HEK293 (cell line): ENCODE results near the gene CACNA1C.

ENCODE experiments used
- CTCF ChIA-PET: fragments of 350-600 bp; formaldehyde crosslinking; extraction: SDS; loops from one replicate; lab custom pipeline; 2021; ENCODE audit warnings: antibody characterized with exemption; lab: Yijun Ruan, JAX
- POLR2A ChIA-PET: fragments of 300-600 bp; formaldehyde crosslinking; extraction: SDS; loops from one replicate; lab custom pipeline; 2020; ENCODE audit warnings: antibody characterized with exemption, inconsistent platforms; lab: Yijun Ruan, JAX
- H3K27ac ChIP-seq: fragments of 200-500 bp; sonication (Bioruptor generic); 2 replicates; pipeline ENCODE4 v1.5.1; 2014; ENCODE audit warnings: low read depth, low read length, control low read depth, inconsistent platforms; ENCODE audit errors: extremely low read depth
- H3K36me3 ChIP-seq, 2 experiments: fragments of 200-500 bp in 1 of 2; sonication (Bioruptor generic) in 1 of 2; 1 replicate in 1 of 2; 2 replicates in 1 of 2; pipeline ENCODE4 v1.5.1; 2014 to 2017; ENCODE audit warnings: inconsistent platforms in 2 of 2, low read length in 2 of 2; ENCODE audit not compliant: control insufficient read depth in 2 of 2, insufficient read depth in 1 of 2
- H3K4me1 ChIP-seq: fragments of 200-500 bp; sonication (Bioruptor generic); 2 replicates; pipeline ENCODE4 v1.5.1; 2014; ENCODE audit warnings: mild to moderate bottlenecking, low read length, inconsistent platforms; ENCODE audit not compliant: control insufficient read depth, insufficient read depth
- H3K4me3 ChIP-seq: 2 replicates; pipeline ENCODE4 v1.5.1; 2011; ENCODE audit warnings: low read depth, mild to moderate bottlenecking, control low read depth, low read length, moderate library complexity
- H3K9me3 ChIP-seq: fragments of 200-500 bp; sonication (Bioruptor generic); 2 replicates; pipeline ENCODE4 v1.5.1; 2014; ENCODE audit warnings: low read depth, low read length, inconsistent platforms; ENCODE audit not compliant: control insufficient read depth, insufficient read depth
- BCL11B ChIP-seq: fragments of 450-650 bp; formaldehyde crosslinking; IDR thresholded peaks from 2 replicates; pipeline ENCODE4 v1.5.1; 2016; ENCODE audit warnings: low read depth, missing biosample characterization, missing genetic modification characterization
- HOXA7 ChIP-seq: sonication (generic); formaldehyde crosslinking; IDR thresholded peaks from 2 replicates; pipeline ENCODE4 v1.8.1; 2022; ENCODE audit warnings: missing genetic modification reagents, borderline replicate concordance
- TRIM28 ChIP-seq: IDR thresholded peaks from 2 replicates; pipeline ENCODE4 v1.6.1; 2011; ENCODE audit warnings: low read length, control low read depth, borderline replicate concordance
- ZBTB48 ChIP-seq: fragments of 450-650 bp; formaldehyde crosslinking; IDR thresholded peaks from 2 replicates; pipeline ENCODE4 v1.5.1; 2016; ENCODE audit warnings: missing biosample characterization, missing genetic modification characterization
- ZIC2 ChIP-seq: fragments of 450-650 bp; formaldehyde crosslinking; IDR thresholded peaks from 2 replicates; pipeline ENCODE4 v1.5.1; 2016; ENCODE audit warnings: missing biosample characterization, missing genetic modification characterization
- ZNF175 ChIP-seq: fragments of 450-650 bp; formaldehyde crosslinking; IDR thresholded peaks from 2 replicates; pipeline ENCODE4 v1.5.1; 2016; ENCODE audit warnings: missing biosample characterization, missing genetic modification characterization
- ZNF239 ChIP-seq: fragments of 450-650 bp; formaldehyde crosslinking; IDR thresholded peaks from 2 replicates; pipeline ENCODE4 v1.5.1; 2016; ENCODE audit warnings: missing biosample characterization, missing genetic modification characterization
- ZNF274 ChIP-seq, 2 experiments: fragments of 200-500 bp in 1 of 2; fragments of 450-650 bp in 1 of 2; sonication (Bioruptor generic) in 1 of 2; formaldehyde crosslinking in 1 of 2; IDR thresholded peaks; 2 replicates each; pipeline versions ENCODE4 v1.5.1 to v1.6.1; 2014 to 2016; ENCODE audit warnings: borderline replicate concordance in 1 of 2, inconsistent platforms in 1 of 2, low read length in 1 of 2, missing biosample characterization in 1 of 2, missing genetic modification characterization in 1 of 2
- ZNF514 ChIP-seq: fragments of 450-650 bp; formaldehyde crosslinking; IDR thresholded peaks from 2 replicates; pipeline ENCODE4 v1.5.1; 2016; ENCODE audit warnings: missing biosample characterization, missing genetic modification characterization
- ZNF660 ChIP-seq: fragments of 450-650 bp; IDR thresholded peaks from 2 replicates; pipeline ENCODE4 v1.5.1; 2018; ENCODE audit warnings: missing biosample characterization, mild to moderate bottlenecking, missing genetic modification characterization
- ZNF747 ChIP-seq: fragments of 450-650 bp; formaldehyde crosslinking; IDR thresholded peaks from 2 replicates; pipeline ENCODE4 v1.5.1; 2016; ENCODE audit warnings: missing biosample characterization, missing genetic modification characterization
- ZNF785 ChIP-seq: fragments of 450-650 bp; formaldehyde crosslinking; IDR thresholded peaks from 2 replicates; pipeline ENCODE4 v1.5.1; 2016; ENCODE audit warnings: missing biosample characterization, missing genetic modification characterization
- ZSCAN30 ChIP-seq: fragments of 450-650 bp; IDR thresholded peaks from 2 replicates; pipeline ENCODE4 v1.5.1; 2018; ENCODE audit warnings: missing biosample characterization, mild to moderate bottlenecking, missing genetic modification characterization, moderate library complexity
- TF ChIP-seq, protein P1 (sequence below): fragments of 450-650 bp; formaldehyde crosslinking; IDR thresholded peaks from 2 replicates; pipeline ENCODE4 v1.5.1; 2016; ENCODE audit warnings: missing biosample characterization, missing genetic modification characterization
- TF ChIP-seq, protein P2 (sequence below): fragments of 450-650 bp; formaldehyde crosslinking; IDR thresholded peaks from 2 replicates; pipeline ENCODE4 v1.5.1; 2016; ENCODE audit warnings: missing biosample characterization, missing genetic modification characterization
- TF ChIP-seq, protein P3 (sequence below): fragments of 450-650 bp; formaldehyde crosslinking; IDR thresholded peaks from 2 replicates; pipeline ENCODE4 v1.5.1; 2016; ENCODE audit warnings: missing biosample characterization, missing genetic modification characterization, borderline replicate concordance
- TF ChIP-seq, protein P4 (sequence below): fragments of 450-650 bp; formaldehyde crosslinking; optimal IDR thresholded peaks from 2 replicates; pipeline ENCODE3; 2016; ENCODE audit warnings: missing biosample characterization, mild to moderate bottlenecking, missing genetic modification characterization
- TF ChIP-seq, protein P5 (sequence below): fragments of 450-650 bp; formaldehyde crosslinking; IDR thresholded peaks from 2 replicates; pipeline ENCODE4 v1.5.1; 2016; ENCODE audit warnings: missing biosample characterization, missing genetic modification characterization

The CACNA1C gene

DNA sequence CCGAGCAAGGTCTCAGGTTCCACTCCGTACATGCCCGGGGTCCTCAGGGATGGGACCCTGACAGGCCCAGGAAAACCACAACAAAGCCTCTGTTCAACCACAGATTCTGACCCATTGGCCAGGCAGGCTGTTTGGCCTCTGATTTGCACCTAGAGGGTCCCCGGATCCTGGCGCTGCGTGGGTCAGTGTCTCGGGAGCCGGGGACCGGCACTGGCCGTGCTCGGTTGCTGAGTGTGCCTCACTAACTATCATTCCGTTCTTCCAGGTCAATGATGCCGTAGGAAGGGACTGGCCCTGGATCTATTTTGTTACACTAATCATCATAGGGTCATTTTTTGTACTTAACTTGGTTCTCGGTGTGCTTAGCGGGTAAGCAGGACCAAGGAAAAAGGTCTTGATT lies 451.8 kb downstream of the CACNA1C start:
- CTCF ChIA-PET, result no interaction called here
- POLR2A ChIA-PET, result no interaction called here

DNA sequence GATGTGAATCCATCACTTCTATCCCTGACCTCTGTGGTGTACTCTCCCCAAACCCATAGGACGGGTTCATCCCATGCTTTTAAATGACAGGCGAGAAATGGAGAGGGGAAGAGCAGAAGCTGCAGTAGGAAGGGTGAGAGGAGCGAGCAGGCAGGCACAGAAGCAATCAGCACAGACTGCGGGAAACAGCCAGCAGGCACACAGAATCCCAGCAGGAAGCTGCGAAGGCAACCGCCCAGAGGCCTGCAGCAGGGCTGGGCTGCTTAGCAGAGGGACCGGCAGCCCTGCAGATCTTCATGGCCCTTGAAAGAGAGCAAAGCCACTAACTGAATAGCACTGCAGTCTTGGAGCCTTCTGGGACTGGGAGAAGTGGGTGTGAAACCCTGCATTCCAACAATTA lies 455.0 kb downstream of the CACNA1C start:
- no peaks in the 10 kb centered on the region for H3K36me3 ChIP-seq
- H3K27ac ChIP-seq, result no peak overlapping the region
- POLR2A ChIA-PET, result no interaction called here
- CTCF ChIA-PET, result no interaction called here
- H3K9me3 ChIP-seq, result no peaks in the 10 kb centered on the region
- TF ChIP-seq ZIC2 (tag by site-specific recombination), result peak; percentile 65
- TF ChIP-seq, protein P1, sequence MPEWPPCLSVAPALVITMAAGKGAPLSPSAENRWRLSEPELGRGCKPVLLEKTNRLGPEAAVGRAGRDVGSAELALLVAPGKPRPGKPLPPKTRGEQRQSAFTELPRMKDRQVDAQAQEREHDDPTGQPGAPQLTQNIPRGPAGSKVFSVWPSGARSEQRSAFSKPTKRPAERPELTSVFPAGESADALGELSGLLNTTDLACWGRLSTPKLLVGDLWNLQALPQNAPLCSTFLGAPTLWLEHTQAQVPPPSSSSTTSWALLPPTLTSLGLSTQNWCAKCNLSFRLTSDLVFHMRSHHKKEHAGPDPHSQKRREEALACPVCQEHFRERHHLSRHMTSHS (tag by site-specific recombination), result no peak
- no peak overlapping the region for H3K4me3 ChIP-seq
- no peaks in the 10 kb centered on the region for H3K4me1 ChIP-seq

More for the DNA sequence above, 451.8 kb downstream of the CACNA1C start:
- Histone ChIP-seq H3K27ac (no peak overlapping the region), H3K9me3 (no peaks in the 10 kb centered on the region), H3K36me3 (no peaks in the 10 kb centered on the region), H3K4me1 (no peaks in the 10 kb centered on the region), H3K4me3 (no peak overlapping the region)
- TF ChIP-seq, protein P2, sequence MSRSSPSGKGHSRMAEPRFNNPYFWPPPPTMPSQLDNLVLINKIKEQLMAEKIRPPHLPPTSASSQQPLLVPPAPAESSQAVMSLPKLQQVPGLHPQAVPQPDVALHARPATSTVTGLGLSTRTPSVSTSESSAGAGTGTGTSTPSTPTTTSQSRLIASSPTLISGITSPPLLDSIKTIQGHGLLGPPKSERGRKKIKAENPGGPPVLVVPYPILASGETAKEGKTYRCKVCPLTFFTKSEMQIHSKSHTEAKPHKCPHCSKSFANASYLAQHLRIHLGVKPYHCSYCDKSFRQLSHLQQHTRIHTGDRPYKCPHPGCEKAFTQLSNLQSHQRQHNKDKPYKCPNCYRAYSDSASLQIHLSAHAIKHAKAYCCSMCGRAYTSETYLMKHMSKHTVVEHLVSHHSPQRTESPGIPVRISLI, result no peak
- no peak for TF ChIP-seq ZNF175
- TF ChIP-seq ZNF747 (tag by site-specific recombination), result no peak
- no peak for TF ChIP-seq ZNF660
- TF ChIP-seq, protein P3, sequence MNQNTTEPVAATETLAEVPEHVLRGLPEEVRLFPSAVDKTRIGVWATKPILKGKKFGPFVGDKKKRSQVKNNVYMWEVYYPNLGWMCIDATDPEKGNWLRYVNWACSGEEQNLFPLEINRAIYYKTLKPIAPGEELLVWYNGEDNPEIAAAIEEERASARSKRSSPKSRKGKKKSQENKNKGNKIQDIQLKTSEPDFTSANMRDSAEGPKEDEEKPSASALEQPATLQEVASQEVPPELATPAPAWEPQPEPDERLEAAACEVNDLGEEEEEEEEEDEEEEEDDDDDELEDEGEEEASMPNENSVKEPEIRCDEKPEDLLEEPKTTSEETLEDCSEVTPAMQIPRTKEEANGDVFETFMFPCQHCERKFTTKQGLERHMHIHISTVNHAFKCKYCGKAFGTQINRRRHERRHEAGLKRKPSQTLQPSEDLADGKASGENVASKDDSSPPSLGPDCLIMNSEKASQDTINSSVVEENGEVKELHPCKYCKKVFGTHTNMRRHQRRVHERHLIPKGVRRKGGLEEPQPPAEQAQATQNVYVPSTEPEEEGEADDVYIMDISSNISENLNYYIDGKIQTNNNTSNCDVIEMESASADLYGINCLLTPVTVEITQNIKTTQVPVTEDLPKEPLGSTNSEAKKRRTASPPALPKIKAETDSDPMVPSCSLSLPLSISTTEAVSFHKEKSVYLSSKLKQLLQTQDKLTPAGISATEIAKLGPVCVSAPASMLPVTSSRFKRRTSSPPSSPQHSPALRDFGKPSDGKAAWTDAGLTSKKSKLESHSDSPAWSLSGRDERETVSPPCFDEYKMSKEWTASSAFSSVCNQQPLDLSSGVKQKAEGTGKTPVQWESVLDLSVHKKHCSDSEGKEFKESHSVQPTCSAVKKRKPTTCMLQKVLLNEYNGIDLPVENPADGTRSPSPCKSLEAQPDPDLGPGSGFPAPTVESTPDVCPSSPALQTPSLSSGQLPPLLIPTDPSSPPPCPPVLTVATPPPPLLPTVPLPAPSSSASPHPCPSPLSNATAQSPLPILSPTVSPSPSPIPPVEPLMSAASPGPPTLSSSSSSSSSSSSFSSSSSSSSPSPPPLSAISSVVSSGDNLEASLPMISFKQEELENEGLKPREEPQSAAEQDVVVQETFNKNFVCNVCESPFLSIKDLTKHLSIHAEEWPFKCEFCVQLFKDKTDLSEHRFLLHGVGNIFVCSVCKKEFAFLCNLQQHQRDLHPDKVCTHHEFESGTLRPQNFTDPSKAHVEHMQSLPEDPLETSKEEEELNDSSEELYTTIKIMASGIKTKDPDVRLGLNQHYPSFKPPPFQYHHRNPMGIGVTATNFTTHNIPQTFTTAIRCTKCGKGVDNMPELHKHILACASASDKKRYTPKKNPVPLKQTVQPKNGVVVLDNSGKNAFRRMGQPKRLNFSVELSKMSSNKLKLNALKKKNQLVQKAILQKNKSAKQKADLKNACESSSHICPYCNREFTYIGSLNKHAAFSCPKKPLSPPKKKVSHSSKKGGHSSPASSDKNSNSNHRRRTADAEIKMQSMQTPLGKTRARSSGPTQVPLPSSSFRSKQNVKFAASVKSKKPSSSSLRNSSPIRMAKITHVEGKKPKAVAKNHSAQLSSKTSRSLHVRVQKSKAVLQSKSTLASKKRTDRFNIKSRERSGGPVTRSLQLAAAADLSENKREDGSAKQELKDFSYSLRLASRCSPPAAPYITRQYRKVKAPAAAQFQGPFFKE (tag by site-specific recombination), result no peak
- TF ChIP-seq, protein P4, sequence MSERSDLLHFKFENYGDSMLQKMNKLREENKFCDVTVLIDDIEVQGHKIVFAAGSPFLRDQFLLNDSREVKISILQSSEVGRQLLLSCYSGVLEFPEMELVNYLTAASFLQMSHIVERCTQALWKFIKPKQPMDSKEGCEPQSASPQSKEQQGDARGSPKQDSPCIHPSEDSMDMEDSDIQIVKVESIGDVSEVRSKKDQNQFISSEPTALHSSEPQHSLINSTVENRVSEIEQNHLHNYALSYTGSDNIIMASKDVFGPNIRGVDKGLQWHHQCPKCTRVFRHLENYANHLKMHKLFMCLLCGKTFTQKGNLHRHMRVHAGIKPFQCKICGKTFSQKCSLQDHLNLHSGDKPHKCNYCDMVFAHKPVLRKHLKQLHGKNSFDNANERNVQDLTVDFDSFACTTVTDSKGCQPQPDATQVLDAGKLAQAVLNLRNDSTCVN (tag by site-specific recombination), result no peak
- no peak for TF ChIP-seq ZNF274 (IDR thresholded peaks at IDR 0.05; ENCODE audit: low read length)
- TF ChIP-seq ZNF274 (tag by site-specific recombination; IDR thresholded peaks at IDR 0.05; ENCODE audit: borderline replicate concordance), result no peak
- TF ChIP-seq HOXA7, result no peak
- TF ChIP-seq, protein P5, sequence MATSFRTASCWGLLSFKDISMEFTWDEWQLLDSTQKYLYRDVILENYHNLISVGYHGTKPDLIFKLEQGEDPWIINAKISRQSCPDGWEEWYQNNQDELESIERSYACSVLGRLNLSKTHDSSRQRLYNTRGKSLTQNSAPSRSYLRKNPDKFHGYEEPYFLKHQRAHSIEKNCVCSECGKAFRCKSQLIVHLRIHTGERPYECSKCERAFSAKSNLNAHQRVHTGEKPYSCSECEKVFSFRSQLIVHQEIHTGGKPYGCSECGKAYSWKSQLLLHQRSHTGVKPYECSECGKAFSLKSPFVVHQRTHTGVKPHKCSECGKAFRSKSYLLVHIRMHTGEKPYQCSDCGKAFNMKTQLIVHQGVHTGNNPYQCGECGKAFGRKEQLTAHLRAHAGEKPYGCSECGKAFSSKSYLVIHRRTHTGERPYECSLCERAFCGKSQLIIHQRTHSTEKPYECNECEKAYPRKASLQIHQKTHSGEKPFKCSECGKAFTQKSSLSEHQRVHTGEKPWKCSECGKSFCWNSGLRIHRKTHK, result no peak
- TF ChIP-seq ZNF785 (tag by site-specific recombination), result no peak
- TF ChIP-seq ZBTB48 (tag by site-specific recombination), result no peak
- TF ChIP-seq BCL11B, result no peak
- no peak for TF ChIP-seq TRIM28
- TF ChIP-seq ZNF239, result no peak
- no peak for TF ChIP-seq ZSCAN30 (tag by site-specific recombination)
- TF ChIP-seq ZNF514 (tag by site-specific recombination), result no peak
